Osteocyte (in vitro differentiated cells): ENCODE data around the gene LHFPL5. TPM values are rescaled to one million over a fixed set of nuclear protein-coding genes. Genes with fewer than 3 reads are reported as not detected.

Source experiments
- DNase-seq: peaks from one replicate; pipeline ENCODE4 v3.0.0; 2021; ENCODE audit warnings: mixed read lengths; ENCODE audit not compliant: unreplicated experiment; ENCODE audit errors: extremely low spot score
- H3K27ac Mint-ChIP-seq: one replicate; pipeline ENCODE4 v1.8.0; 2021; ENCODE audit warnings: mild to moderate bottlenecking, mixed read lengths; ENCODE audit not compliant: unreplicated experiment
- H3K27me3 Mint-ChIP-seq: one replicate; pipeline ENCODE4 v1.8.0; 2021; ENCODE audit warnings: mixed read lengths; ENCODE audit not compliant: unreplicated experiment
- H3K36me3 Mint-ChIP-seq: one replicate; pipeline ENCODE4 v1.8.0; 2021; ENCODE audit warnings: mixed read lengths; ENCODE audit not compliant: unreplicated experiment
- H3K4me1 Mint-ChIP-seq: one replicate; pipeline ENCODE4 v1.8.0; 2021; ENCODE audit warnings: mixed read lengths; ENCODE audit not compliant: unreplicated experiment
- H3K4me3 Mint-ChIP-seq: one replicate; pipeline ENCODE4 v1.8.0; 2021; ENCODE audit warnings: mild to moderate bottlenecking, moderate library complexity, mixed read lengths; ENCODE audit not compliant: unreplicated experiment
- H3K9me3 Mint-ChIP-seq: one replicate; pipeline ENCODE4 v1.8.0; 2021; ENCODE audit warnings: mixed read lengths; ENCODE audit not compliant: unreplicated experiment
- CTCF ChIP-seq: fragments of 200-600 bp; sonication (generic); IDR thresholded peaks from 2 replicates; pipeline ENCODE4 v1.5.0; 2021; ENCODE audit warnings: antibody characterized with exemption, mild to moderate bottlenecking, moderate library complexity
- total RNA-seq: library from RNA; stranded (reverse); gene quantifications from 2 replicates; pipeline ENCODE4 v1.2.1, GENCODE V29; 2021

LHFPL5 gene
- total RNA-seq, 1 donor from 2014 or later, result not detected

- no peak for DNase-seq
- Mint-ChIP-seq H3K4me3 (peak overlapping the region; percentile 52), H3K9me3 (no peaks in the 10 kb centered on the region), H3K27me3 (peaks cover 25% of the 10 kb centered on the region), H3K4me1 (peaks cover 4% of the 10 kb centered on the region), H3K27ac (no peak overlapping the region), H3K36me3 (no peaks in the 10 kb centered on the region)
- TF ChIP-seq CTCF, result no peak
Measured at GRCh38 chr6:35777356-35778102, 27.6 kb upstream of the LHFPL5 start.

DNA sequence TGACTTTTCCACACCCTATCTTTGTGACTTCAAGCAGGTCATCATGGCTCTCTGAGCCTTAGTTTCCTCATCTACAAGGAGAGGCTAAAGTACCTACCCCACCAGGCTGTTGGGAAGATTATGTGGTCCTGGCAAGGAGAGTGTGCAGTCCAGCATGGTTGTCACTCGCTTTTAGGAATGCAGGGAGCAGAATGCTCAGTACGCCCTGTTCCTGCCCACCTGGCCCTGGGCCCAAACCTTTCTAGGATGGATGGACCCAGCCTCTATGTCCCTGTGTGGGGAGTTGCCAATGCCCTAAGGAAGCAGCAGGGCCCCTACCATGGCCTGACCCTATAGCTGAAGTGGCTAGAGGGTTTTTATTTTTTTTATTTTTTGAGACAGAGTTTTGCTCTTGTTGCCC is 26.7 kb upstream of the LHFPL5 start:
- Mint-ChIP-seq H3K27ac (no peak overlapping the region), H3K4me1 (peaks cover 4% of the 10 kb centered on the region), H3K9me3 (no peaks in the 10 kb centered on the region), H3K36me3 (no peaks in the 10 kb centered on the region), H3K27me3 (peaks cover 25% of the 10 kb centered on the region), H3K4me3 (no peak overlapping the region)
- no peak for DNase-seq
- TF ChIP-seq CTCF, result no peak

DNA sequence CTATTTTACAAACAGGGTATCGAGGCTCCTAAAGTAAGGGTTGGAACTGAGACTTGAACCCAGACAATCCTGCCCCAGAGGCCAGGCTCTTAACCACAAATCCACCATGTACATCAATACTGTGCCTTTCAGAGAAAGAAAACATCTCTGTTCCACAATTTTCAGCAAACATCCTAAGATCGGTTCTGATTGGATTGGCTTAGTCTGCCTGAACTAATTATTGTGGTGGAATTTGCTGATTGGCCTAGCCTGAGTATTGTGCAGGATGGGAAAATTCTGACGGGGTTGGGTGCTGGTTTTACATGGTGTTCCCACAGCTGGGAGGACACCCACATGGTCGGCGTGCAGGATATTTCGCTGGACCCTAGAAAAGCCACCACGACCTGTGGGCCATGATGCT is 24.4 kb upstream of the LHFPL5 start, which contains the start of gene CLPSL1:
Gene CLPSL1 (plus strand): TSS at position 301 of the 400 bp plus-strand sequence. CDS start 92 bp downstream, at position 393.
- no peaks in the 10 kb centered on the region for H3K36me3 Mint-ChIP-seq
- peaks cover 4% of the 10 kb centered on the region for H3K4me1 Mint-ChIP-seq
- no peak within 1 kb of the TSS for H3K4me3 Mint-ChIP-seq
- DNase-seq, result no peak
- H3K9me3 Mint-ChIP-seq, result no peaks in the 10 kb centered on the region
- H3K27me3 Mint-ChIP-seq, result peaks cover 35% of the 10 kb centered on the region
- H3K27ac Mint-ChIP-seq, result no peak within 1 kb of the TSS
- TF ChIP-seq CTCF, result no peak

GRCh38 chr6:35781290-35781689 is 23.9 kb upstream of the LHFPL5 start:
- Mint-ChIP-seq H3K27me3 (peaks cover 34% of the 10 kb centered on the region), H3K27ac (no peak overlapping the region), H3K9me3 (no peaks in the 10 kb centered on the region), H3K4me1 (peaks cover 4% of the 10 kb centered on the region), H3K36me3 (no peaks in the 10 kb centered on the region), H3K4me3 (no peak overlapping the region)
- DNase-seq, result no peak
- TF ChIP-seq CTCF, result no peak

DNA sequence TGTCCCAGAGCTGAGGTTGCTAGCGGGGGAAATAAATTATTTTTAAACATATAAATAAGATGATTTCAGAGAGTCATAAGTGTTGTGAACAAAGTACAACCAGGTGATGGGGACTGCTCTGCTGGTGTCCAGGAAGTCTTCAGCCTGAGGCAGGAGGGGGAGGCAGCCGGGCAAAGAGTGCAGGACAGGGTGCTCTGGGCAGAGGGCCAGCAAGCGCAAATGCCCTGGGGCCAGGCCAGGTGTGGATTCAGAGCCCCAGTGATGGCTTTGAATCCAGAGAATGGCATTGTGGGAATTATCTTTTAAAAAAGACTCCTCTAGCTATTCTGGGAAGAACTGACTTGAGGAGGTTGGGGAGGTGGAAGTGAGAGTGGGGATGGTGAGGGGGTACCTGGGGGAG is 22.7 kb upstream of the LHFPL5 start:
- H3K9me3 Mint-ChIP-seq, result no peaks in the 10 kb centered on the region
- no peak overlapping the region for H3K27ac Mint-ChIP-seq
- DNase-seq, result no peak
- no peaks in the 10 kb centered on the region for H3K36me3 Mint-ChIP-seq
- TF ChIP-seq CTCF, result no peak
- H3K27me3 Mint-ChIP-seq, result peaks cover 43% of the 10 kb centered on the region
- H3K4me3 Mint-ChIP-seq, result no peak overlapping the region
- peaks cover 2% of the 10 kb centered on the region for H3K4me1 Mint-ChIP-seq
